NCI-H2171 treated with DMSO at 0.1 percent for 48 hours (cell line): ENCODE results near the gene PCYT1A.
"Not testable (repeated sequence)": the region's sequence is repeated elsewhere in the genome, so short reads cannot be mapped to it uniquely, and the experiment has no call there.

Experiments
- DNase-seq: peaks from one replicate; lab custom pipeline; 2025; lab: John Stamatoyannopoulos, UW

PCYT1A gene

DNA sequence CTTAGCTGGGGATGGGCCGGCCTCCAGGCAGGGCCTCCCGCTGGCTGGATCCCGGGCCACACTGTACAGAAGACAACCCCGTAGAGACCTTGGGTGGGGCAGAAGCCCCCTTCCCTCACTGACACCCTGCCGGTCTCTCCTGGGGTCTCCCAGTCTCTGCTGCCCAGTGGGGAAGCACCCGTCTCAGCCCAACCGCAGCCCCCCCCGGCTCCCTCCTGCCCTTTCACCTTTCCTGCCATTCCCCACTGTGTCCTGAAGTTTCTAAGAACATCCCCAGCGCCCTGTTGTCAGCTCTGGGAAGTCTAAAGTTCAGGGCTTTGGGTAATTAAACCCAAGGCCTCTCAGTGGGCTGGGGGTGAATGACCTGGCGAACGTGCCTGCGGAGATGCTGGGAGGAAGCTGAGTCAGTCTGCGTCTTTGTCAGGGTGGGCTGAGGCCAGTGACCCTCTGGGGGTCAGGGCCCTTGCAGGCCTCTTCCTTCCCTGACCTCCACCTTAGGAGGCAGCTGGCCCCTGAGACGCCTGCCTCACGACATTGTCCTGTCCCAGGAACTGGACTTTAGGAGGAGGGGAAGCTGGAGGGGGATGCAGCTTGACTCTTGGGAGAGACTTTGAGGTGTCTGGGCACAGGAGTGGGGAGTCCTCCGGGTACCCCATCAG, 72.6 kb downstream of the PCYT1A start:
- no peak for DNase-seq

DNA sequence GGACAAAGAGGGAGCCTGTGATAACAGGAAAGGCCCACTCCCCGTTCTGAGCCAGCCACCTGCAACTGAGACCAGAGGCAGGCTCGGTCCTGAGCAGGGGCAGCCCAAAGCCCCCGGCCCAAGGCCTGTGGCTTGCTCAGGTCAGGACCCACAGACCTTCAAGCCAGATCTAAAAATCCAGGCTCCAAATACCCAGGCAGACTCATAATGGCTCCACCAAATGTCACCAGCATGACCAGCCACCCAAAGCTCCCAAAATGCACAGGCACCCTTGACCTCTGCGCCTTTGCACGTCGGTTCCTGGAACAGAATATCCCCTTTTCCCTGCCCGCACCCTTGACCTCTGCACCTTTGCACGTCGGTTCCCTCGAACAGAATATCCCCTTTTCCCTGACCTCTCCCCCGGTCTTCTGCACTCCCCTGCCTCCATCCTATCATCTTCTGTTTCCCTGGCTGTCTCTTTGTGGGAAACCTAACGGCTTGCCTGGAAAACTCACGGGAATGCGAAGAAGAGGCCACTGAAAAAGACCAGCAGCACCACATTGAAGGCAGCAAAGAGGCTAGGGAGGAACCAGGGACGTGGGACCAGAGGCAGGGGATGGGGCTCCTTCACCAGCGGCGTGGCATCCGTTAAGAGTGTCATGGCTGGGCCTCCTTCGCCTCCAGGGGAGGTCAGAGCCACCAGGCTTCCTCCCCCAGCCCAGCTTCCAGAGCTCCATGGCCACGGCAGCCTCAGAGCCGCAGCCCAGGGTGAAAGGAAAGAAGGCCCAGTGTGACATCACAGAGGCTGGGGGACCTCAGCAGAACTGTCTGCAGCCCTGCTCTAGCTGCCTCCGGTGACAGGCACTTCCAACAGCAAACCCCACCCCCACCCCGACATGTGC, 76.6 kb downstream of the PCYT1A start, which contains the start of gene ZDHHC19:
TSS of gene ZDHHC19 (minus strand) at position 728 of the 884 bp plus-strand sequence. CDS start at position 643, 85 bp downstream.
- DNase-seq: no peak

DNA sequence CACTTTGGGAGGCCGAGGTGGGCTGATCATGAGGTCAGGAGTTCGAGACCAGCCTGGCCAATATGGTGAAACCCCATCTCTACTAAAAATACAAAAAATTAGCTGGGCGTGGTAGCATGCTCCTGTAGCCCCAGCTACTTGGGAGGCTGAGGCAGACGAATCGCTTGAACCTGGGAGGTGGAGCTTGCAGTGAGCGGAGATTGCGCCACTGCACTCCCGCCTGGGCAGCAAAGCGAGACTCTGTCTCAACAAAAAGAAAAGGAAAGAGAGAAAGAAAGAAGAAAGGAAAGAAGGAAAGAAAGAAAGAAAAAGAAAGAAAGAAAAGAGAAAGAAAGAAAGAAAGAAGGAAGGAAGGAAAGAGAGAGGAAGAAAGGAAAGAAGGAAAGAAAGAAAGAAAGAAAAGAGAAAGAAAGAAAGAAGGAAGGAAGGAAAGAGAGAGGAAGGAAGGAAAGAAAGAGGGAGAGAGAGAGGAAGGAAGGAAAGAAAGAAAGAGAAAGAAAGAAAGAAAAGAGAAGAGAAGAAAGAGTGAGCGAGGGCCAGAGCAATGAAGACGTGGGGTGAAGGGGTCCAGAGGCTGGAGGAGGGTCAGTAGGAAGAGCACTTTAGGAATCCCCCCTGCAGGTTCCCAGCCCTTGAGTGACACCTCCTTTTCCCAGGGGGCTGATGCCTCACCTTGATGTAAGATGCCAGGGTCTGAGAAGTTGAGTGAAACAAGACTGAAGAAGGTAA, 77.4 kb downstream of the PCYT1A start:
- DNase-seq: not testable (repeated sequence)

DNA sequence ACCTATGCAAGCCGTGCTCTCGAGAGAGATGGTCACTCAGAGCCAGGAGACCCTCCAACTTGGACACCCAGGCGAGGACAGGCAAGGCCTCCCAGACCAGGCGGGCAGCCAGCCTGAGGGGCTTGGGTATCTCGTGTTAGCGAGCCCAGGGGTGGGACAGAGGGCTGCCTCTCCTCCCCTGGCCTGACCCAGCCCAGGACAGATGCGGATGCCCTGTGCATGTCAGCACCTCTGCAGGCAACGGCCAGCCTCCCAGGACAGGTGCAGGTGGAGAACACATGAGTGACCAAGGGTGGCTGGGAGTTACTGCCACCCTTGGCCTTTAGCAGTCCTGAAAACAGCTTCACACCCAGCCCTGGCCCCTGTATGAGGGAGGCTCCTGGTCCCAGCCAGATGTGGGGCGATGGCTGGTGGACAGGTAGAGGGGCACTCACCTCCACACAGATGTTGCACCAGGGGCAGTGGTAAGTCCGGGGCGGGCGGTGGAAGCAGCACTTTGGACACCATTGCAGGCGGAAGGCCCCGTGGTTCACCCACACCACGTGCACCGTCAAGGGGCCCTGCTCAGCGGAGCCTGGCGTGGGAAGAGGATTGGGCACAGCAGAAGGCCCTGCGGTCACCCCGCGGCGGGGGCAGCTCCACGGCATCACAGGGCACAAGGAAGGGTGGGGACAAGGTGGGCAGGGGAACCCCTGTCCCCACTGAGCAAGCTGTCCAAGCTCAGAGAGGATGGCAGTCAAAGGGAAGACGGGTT, 78.4 kb downstream of the PCYT1A start:
- DNase-seq: no peak

DNA sequence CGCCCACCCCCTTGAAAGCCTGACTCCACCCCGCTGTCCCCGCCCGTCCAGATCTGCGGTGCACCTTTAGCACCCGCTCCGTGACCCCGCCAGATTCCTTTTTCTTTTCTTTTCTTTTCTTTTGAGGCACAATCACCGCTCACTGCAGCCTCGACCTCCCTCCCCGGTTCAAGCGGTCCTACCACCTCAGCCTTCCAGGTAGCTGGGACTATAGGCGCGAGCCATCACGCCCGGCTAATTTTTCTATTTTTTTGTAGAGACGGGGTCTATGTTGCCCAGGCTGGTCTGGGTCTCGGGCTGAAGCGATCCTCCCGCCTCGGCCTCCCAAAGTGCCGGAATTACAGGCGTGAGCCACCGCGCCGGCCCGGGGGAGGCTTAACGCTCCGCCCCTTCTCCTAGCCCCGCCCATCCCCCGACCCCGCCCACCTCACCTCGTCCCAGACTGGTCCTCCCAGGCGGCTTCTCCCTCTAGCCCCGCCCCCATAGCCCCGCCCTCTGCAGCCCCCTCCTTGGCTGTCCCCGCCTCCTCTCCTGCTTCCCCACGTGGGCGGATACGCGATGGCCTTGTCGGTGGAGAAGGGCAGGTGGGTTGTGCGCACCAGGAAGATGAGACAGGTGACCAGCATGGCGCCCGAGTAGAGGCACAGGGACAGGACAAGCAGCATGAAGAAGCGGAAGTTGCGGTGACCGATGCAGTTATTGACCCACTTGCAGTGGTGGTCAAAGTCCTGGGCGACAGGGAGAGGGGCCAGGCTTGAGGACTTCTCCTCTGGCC, 79.5 kb downstream of the PCYT1A start:
- DNase-seq: peak; percentile 2

DNA sequence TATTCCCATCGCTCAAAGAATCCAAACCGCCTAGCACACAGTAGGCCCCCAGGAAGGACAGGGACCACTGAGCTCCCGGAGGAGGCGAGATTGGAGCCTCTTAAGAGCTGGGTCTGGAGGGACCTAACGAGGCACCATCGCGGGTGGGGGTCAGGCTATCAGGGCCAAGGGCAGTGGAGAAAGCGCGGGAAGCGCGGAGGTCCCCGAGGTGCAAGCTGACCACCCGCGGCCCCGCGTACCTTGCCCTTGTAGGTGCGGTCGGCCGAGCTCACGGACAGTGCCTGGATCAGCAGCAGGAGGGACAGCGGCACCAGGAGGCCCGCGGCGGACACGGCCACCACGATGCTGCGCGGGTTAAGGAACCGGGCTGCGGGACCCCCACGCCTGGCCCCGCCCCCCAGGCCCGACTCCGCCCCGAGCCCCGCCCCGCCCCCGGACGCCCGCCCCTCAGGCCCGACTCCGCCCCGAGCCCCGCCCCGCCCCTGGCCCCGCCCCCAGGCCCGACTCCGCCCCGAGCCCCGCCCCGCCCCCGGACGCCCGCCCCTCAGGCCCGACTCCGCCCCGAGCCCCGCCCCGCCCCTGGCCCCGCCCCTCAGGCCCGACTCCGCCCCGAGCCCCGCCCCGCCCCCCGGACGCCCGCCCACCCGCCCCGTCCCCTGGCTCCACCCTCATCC, 80.2 kb downstream of the PCYT1A start:
- DNase-seq: no peak

DNA sequence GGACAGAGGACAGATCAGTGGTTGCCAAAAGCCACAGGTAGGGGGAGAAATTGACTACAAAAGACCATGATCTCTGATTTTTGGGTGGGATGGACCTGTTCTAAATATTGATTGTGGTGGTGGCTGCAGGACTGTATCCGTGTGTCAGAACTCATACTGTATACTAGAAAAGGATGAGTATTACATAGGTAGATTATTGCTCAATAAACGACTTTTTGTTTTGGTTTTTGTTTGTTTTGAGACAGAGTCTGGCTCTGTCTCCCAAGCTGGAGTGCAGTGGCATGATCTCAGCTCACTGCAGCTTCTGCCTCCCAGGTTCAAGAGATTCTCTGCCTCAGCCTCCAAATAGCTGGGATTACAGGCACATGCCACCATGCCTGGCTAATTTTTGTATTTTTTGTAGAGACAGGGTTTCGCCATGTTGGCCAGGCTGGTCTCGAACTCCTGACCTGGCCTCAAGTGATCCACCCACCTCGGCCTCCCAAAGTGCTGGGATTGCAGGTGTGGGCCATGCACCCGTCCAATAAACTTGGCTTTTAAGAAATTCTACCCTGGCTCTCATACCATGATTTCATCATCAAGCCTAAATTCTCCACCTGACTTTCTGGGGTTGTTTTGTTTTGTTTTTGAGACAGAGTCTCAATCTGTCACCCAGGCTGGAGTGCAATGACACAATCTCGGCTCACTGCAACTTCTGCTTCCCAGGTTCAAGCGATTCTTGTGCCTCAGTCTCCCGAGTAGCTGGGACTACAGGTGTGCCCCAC, 81.9 kb downstream of the PCYT1A start:
- not testable (repeated sequence) for DNase-seq

DNA sequence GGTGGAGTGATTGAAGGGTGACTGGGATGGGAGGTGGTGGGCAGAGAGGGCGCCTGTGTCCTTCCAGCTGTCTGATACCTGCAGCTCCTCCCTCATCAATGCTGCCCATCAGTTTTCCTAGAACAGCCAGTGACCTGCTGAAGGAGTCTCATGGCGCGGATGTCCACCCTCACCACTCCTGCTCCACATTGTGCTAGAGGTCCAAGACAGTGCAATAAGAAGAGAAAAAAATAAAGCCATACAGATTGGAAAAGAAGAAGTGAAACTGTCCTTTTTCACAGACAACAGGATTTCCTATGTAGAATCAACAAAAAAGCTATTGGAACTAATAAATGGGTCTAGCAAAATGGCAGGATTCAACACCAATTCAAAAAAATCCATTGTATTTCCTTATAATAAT, 83.7 kb downstream of the PCYT1A start:
- no peak for DNase-seq

DNA sequence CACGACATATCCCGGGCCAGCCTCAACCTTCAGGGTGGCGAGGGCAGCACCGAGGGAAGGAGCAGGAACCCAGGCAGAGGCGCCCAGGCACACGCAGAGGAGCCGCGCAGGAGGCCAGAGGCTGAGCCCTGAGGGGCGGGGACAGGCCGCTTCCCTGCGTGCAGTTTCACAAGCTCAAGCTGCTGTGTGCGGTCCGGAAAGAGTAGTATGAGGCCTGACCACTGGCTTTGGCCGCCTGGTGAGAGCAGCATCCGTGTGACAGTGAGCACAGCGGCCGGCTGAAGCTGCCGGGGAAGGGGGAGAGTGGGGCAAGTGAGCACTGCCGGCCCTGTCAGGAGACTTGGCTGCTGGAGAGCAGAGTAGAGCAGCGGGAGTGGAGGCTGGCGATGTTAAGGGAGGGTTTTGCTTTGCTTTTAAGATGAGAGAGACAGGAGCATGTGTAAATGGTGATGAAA, 85.0 kb downstream of the PCYT1A start:
- no peak for DNase-seq

DNA sequence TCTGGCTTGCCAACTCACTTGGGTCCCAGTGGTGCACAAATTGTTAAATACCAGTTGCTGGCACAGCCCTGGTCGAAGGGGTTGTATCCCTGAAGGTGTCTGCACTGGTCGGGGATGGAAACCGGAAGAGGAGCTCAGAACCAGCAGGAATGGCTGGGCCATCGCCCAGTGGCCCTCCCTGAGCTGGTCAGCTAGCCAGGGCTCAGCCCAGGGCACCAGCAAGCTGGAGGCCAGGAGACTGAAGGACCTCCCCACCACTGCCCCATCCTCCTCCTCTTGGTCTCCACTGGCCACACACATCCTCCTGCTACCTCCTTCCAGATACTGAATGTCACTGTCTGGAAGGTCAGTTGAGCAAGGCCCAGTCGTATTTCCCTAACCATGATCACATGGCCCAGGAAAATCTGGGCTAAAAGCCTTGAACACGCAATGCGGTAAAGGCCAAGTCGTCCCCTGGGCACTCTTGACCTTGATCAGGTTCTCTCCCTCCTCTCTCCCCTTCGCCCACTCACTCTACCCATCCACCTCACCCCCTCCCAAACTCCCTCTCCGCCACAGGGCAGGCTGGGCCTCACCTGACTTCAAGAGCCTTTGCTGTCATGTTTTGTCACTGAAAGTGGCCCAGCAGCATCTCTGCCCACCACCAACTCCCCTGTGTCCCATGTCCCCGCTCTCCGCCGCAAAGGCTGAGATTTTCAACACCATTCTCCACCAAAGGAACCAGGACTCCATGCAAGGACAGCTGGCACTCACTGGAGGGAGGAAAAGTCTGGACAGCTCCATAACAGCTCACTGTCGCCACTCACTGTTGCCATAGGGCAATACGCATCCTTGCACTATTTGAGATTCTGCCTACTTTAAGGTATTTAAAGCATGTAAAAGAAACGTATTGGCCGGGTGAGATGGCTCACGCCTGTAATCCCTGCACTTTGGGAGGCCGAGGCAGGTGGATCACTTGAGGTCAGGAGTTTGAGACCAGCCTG, 88.5 kb downstream of the PCYT1A start:
- no peak for DNase-seq

DNA sequence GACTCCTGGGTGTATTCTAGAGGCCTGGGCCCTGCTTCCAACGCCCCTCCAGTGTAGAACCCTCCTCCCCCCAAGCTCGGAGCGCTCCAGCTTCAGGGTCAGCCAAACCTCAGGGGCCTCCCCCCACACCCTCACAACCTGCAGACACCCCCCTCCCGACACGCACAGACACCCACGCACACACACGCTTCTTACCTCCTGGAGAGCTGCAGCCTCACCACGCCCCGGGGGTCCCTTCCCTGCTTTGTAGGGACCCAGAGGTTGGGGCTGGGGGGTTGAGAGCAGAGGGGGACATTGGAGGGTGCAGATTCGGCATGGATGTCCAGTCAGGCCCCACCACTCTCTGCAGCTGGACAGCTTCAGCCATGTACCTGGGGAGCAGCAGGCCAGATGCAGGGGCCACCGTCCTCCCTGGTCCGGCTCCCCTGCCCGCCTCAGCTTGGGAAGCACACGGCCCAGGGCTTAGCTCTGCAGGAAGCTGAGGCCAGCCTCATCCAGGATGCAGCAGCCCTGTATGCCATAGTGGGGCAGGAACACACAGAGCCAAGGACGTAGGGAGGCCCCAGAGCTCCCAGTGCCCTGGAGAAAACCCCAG, 89.3 kb downstream of the PCYT1A start:
- no peak for DNase-seq

DNA sequence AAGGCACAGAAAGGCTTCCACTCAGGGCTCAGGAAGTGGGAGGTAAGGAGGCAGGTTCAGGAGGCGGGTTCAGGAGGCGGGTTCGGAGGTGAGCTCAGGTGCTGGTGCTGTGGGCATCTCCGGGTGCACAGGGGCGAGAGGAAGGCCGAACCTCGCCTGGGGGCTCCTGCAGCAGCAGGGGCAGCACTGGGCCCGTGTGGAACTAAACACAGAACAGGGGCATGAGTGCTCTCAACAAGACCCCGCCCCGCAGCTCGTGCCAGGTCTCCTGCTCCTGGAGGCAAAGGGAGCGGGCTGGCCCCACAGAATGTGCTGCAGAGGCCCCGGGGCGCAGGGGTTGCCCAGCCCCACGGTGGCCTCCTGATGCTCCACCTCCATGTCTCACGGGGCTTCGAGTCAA, 90.0 kb downstream of the PCYT1A start:
- no peak for DNase-seq

DNA sequence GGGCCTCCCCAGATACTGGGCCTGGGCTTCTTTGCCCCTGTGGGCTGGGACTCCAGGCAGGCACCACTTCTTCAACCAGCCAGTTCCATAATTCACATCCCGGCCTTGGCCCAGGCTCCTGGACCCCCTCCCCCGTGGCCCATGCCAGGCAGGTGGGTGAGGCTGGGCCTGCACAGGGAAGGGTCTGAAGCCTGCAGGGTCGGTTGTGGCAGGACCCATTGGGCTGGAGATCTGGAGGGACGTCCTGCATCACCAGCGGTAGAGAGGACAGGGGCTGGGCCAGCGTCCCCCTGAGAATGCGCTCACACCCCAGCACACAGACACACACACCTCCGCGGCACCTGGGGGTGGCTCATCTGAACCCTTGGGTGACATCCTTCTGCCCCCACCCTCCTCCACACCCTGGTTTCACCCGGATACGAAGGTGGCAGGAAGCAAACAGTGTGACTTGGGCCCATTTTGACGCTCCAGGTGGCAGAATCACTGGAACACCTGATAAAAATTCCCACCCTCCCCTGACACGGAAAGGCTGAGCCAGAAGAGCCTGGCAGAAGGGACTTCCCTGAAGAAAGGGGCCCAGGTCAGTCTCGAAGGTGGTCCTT, 91.8 kb downstream of the PCYT1A start:
- DNase-seq: no peak

DNA sequence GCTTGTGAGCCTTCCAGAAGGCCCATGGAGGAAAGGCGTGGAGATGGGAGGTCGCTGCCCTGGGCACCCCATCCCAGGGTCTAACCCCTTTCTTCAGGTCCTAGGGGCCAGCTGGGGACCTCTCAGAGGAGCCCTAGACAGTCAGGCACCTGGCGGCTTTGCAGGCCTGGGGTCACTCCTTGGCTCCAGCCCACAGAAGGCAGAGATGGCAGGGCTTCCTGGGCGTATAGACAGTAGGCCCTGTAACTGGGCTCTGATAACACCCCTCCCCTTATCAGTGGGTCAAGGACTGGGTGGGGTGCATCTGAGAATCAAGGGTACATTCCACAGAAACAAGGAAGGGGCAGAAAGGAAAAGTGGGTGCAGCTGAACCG, 93.0 kb downstream of the PCYT1A start:
- no peak for DNase-seq

DNA sequence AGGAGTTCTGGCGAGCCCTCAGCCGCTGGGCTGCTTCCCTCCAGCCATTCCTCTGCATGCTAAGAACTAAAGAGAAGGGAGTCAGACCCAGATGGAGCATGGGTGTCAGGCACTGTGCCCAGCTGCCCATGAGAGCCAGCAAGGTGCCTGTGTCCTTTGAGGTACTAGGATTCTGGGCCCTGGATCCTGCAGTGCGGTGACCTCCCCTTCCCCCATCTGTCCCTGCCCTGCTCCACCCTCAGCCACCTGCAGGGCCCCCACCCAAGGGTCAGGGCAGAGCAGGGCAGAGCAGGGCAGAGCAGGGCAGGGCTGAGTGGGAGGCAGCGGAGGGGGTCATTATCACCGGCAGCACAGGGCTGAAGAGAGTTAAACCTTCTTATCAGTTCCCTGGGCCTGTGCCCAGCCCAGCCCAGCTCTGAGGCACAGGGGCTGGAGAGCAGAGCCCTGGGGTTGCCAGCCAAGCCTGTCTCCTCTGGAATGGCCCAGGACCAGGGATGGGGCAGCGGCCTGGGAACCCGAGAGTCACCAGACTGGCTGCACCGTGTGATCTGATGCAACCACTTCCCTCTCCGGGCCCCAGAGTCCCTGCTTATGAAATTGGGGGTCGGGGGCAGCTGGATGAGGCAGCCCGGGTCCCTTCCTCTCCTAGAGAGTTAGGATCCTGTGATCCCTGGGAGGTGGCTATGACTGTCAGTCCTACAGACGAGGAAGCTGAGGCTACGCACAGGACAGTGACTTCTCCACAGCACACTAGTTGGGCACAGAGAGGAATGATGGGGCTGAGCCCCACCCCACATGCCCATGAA, 93.6 kb downstream of the PCYT1A start:
- DNase-seq: no peak

DNA sequence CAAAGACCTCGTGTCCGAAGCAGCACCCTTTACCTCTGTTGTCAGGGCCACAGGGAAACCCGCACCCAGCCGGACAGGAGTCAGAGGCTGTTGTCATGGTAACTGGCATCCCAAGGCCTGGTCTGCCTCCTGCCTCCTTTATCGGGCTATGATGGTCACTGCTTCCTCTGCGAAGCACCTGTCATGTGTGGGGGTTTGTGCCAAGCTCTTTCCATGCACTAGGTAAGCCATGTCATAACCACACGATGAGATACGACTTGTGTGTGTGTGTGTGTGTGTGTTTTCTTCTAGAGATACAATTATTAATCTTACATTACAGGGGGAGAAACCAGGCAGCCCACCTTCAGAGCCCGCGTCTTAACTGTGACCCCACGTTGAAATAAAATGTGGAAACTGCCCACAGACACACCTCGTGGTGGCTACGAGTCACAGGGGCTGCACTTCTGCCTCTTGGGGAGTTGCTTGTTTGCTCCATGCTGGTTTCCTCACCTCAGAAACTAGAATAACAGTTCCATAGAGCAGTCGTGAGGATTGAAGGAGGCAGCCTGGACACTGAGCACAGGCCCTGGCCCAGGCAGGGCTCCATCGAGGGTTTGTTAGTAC, 94.3 kb downstream of the PCYT1A start:
- no peak for DNase-seq
